KMS-11 (cell line): ENCODE results near the gene CYB5R4.
"Not testable (repeated sequence)": the region's sequence is repeated elsewhere in the genome, so short reads cannot be mapped to it uniquely, and the experiment has no call there.

Source experiments
- H2AFZ ChIP-seq: fragments of 200-600 bp; sonication (generic); 2 replicates; pipeline ENCODE4 v1.6.1; 2016; ENCODE audit warnings: antibody characterized with exemption, mixed run types, low read depth
- H3K27ac ChIP-seq: fragments of 200-600 bp; sonication (generic); 2 replicates; pipeline ENCODE4 v1.6.1; 2016; ENCODE audit warnings: mild to moderate bottlenecking, mixed run types
- H3K27me3 ChIP-seq: fragments of 200-600 bp; sonication (generic); 2 replicates; pipeline ENCODE4 v1.6.1; 2017; ENCODE audit warnings: mild to moderate bottlenecking, low read depth, mixed run types, moderate library complexity; ENCODE audit not compliant: insufficient read depth
- H3K36me3 ChIP-seq: fragments of 200-600 bp; sonication (generic); 2 replicates; pipeline ENCODE4 v1.6.1; 2017; ENCODE audit warnings: mild to moderate bottlenecking, mixed run types; ENCODE audit not compliant: insufficient read depth
- H3K4me1 ChIP-seq: fragments of 200-600 bp; sonication (generic); 2 replicates; pipeline ENCODE4 v1.6.1; 2016; ENCODE audit warnings: mild to moderate bottlenecking, low read depth, mixed run types; ENCODE audit not compliant: poor library complexity, severe bottlenecking
- H3K4me2 ChIP-seq: fragments of 200-600 bp; sonication (generic); 2 replicates; pipeline ENCODE4 v1.7.0; 2016; ENCODE audit warnings: mild to moderate bottlenecking, mixed run types
- H3K4me3 ChIP-seq: fragments of 200-600 bp; sonication (generic); IDR thresholded peaks from 2 replicates; pipeline ENCODE4 v1.6.1; 2017; ENCODE audit warnings: low read depth, low read length, mixed read lengths; ENCODE audit not compliant: insufficient read depth
- H3K79me2 ChIP-seq: fragments of 200-600 bp; sonication (generic); 2 replicates; pipeline ENCODE4 v1.6.1; 2016; ENCODE audit warnings: low read depth, mixed run types; ENCODE audit not compliant: insufficient read depth
- H3K9ac ChIP-seq: fragments of 200-600 bp; sonication (generic); 2 replicates; pipeline ENCODE4 v1.6.1; 2016; ENCODE audit warnings: mild to moderate bottlenecking, mixed run types
- H4K20me1 ChIP-seq: fragments of 200-600 bp; sonication (generic); 2 replicates; pipeline ENCODE4 v1.6.1; 2016; ENCODE audit warnings: mild to moderate bottlenecking, mixed run types; ENCODE audit not compliant: insufficient read depth
- CTCF ChIP-seq: fragments of 200-600 bp; sonication (generic); conservative IDR thresholded peaks from 2 replicates; pipeline ENCODE4 v1.6.1; 2017; ENCODE audit warnings: low read depth, mild to moderate bottlenecking, antibody characterized with exemption, low read length, moderate library complexity, mixed read lengths

The CYB5R4 gene

GRCh38 chr6:83891586-83891985, 32.1 kb downstream of the CYB5R4 start:
- no peaks in the 10 kb centered on the region for H3K79me2 ChIP-seq
- TF ChIP-seq CTCF = no peak
- no peaks in the 10 kb centered on the region for H4K20me1 ChIP-seq

GRCh38 chr6:83893024-83893423, 33.5 kb downstream of the CYB5R4 start:
- H3K27ac ChIP-seq = no peak overlapping the region
- no peak overlapping the region for H3K9ac ChIP-seq
- H3K36me3 ChIP-seq = no peaks in the 10 kb centered on the region
- no peak overlapping the region for H3K4me2 ChIP-seq
- H2AFZ ChIP-seq = no peak overlapping the region
- H3K4me1 ChIP-seq = no peaks in the 10 kb centered on the region
- no peak for TF ChIP-seq CTCF
- H3K79me2 ChIP-seq = no peaks in the 10 kb centered on the region
- H3K27me3 ChIP-seq = no peaks in the 10 kb centered on the region
- no peak overlapping the region for H3K4me3 ChIP-seq
- H4K20me1 ChIP-seq = no peaks in the 10 kb centered on the region

More at GRCh38 chr6:83891586-83891985, 32.1 kb downstream of the CYB5R4 start:
- Histone ChIP-seq H3K4me3 (no peak overlapping the region), H3K27ac (no peak overlapping the region), H3K27me3 (no peaks in the 10 kb centered on the region), H2AFZ (no peak overlapping the region), H3K4me2 (no peak overlapping the region), H3K9ac (no peak overlapping the region), H3K4me1 (no peaks in the 10 kb centered on the region), H3K36me3 (no peaks in the 10 kb centered on the region)

GRCh38 chr6:83897094-83897493, 37.6 kb downstream of the CYB5R4 start:
- not testable (repeated sequence) for H3K9ac ChIP-seq, H3K4me2 ChIP-seq, H3K79me2 ChIP-seq, H3K36me3 ChIP-seq, H3K27ac ChIP-seq, H4K20me1 ChIP-seq, H3K27me3 ChIP-seq, H2AFZ ChIP-seq, H3K4me1 ChIP-seq, H3K4me3 ChIP-seq

- H3K4me3 ChIP-seq = no peak overlapping the region
- H3K9ac ChIP-seq = no peak overlapping the region
- no peaks in the 10 kb centered on the region for H3K79me2 ChIP-seq
- no peaks in the 10 kb centered on the region for H3K27me3 ChIP-seq
- no peak overlapping the region for H2AFZ ChIP-seq
- TF ChIP-seq CTCF = no peak
- no peaks in the 10 kb centered on the region for H4K20me1 ChIP-seq
- no peak overlapping the region for H3K4me2 ChIP-seq
- H3K4me1 ChIP-seq = no peaks in the 10 kb centered on the region
- H3K36me3 ChIP-seq = no peaks in the 10 kb centered on the region
- no peak overlapping the region for H3K27ac ChIP-seq
Observed at GRCh38 chr6:83901624-83902023, 42.1 kb downstream of the CYB5R4 start.

GRCh38 chr6:83904395-83904794, 44.9 kb downstream of the CYB5R4 start:
- Histone ChIP-seq H4K20me1 (no peaks in the 10 kb centered on the region), H3K4me3 (no peak overlapping the region), H3K9ac (no peak overlapping the region), H3K27me3 (no peaks in the 10 kb centered on the region), H3K4me2 (no peak overlapping the region), H2AFZ (no peak overlapping the region), H3K4me1 (no peaks in the 10 kb centered on the region), H3K27ac (no peak overlapping the region), H3K36me3 (no peaks in the 10 kb centered on the region), H3K79me2 (no peaks in the 10 kb centered on the region)
- no peak for TF ChIP-seq CTCF
